Ecto neural progenitor cell (in vitro differentiated cells): ENCODE measurements around the gene SEMA4D.

Experiments
- DNase-seq: peaks from one replicate; pipeline ENCODE4 v3.0.0-alpha.2; 2018; ENCODE audit warnings: low spot score

The SEMA4D gene, protein sequence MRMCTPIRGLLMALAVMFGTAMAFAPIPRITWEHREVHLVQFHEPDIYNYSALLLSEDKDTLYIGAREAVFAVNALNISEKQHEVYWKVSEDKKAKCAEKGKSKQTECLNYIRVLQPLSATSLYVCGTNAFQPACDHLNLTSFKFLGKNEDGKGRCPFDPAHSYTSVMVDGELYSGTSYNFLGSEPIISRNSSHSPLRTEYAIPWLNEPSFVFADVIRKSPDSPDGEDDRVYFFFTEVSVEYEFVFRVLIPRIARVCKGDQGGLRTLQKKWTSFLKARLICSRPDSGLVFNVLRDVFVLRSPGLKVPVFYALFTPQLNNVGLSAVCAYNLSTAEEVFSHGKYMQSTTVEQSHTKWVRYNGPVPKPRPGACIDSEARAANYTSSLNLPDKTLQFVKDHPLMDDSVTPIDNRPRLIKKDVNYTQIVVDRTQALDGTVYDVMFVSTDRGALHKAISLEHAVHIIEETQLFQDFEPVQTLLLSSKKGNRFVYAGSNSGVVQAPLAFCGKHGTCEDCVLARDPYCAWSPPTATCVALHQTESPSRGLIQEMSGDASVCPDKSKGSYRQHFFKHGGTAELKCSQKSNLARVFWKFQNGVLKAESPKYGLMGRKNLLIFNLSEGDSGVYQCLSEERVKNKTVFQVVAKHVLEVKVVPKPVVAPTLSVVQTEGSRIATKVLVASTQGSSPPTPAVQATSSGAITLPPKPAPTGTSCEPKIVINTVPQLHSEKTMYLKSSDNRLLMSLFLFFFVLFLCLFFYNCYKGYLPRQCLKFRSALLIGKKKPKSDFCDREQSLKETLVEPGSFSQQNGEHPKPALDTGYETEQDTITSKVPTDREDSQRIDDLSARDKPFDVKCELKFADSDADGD

DNA sequence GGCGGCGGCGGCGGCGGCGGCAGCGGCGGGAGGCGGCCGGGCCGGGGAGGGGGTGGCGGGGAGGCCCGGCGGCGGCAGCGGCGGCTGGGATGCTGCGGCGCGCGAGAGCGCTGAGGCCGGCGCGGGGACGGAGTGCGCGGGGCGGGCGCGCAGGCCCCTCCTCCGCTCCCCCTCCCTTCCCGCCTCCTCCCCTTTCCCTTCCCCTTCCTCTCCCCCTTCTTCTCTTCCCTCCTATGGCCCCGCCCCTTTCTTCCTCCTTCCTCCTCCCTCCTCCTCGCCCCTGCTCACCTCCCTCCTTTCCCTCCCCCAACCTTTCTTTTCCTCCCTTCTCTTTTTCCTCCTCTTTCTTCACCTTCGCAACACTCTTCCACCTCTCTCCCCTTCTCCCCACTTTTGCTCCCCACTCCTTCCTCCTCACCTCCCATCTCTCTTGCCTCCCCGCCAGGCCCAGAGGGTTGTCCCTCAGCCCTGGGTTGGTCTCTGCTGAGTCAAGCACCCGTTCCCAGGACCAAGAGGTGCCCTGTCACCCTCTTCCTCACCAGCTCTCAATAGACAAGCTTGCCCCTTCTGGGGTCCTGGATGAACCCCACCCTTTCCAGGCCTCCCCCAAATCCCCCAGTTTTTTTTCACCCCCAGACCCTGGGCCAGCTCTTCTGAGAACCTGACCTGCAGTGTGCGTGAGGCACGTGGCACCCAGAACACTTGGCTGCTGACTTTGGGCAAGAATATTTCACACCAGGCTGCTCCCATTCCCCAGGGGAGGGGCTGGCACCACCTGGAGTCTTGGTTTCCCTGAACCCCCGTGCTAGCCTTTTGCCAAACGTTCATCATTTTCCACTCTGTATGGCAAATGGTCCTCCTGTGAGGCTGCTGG is at the start of gene SEMA4D:
Gene SEMA4D, minus strand, starts transcription at position 136 of the 874 bp plus-strand sequence. CDS start 92,657 bp downstream, outside the sequence.
- DNase-seq, result peak; percentile 76

DNA sequence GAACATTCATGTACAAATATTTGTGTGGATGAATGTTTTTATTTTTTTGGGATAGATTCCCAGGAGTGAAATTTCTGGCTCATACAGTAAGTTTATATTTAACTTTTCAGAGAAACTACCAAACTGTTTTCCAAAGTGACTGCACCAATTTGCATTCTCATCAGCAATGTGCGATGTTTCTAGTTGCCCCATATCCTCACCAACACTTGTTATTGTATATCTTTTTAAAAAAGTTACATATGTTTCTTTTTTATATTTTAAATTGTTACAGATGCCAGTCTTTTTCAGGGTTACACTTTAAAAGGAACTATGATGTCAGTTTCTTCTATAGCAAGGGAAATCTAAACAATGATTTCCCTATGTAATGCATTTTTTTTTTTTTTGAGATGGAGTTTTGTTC is 49.1 kb upstream of the SEMA4D start:
- no peak for DNase-seq

DNA sequence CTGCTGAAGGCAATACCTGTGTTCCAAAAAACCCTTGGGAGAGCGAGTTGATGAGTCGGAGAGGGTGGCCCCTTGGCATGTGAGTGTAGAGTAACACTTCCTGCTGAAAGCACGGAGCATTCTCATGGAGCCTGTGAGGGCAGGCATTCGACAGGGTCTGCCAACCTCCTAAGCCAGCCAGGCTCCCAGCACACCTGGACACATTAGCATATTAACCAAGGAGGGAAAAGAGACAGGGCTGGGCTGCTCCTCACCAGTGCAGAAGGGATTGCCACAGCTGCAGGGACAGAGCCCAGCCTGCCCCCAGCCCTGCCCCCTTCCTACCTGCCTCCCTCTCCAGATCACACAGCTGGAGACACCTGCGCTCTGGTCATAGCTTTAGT is 46.4 kb upstream of the SEMA4D start:
- no peak for DNase-seq

DNA sequence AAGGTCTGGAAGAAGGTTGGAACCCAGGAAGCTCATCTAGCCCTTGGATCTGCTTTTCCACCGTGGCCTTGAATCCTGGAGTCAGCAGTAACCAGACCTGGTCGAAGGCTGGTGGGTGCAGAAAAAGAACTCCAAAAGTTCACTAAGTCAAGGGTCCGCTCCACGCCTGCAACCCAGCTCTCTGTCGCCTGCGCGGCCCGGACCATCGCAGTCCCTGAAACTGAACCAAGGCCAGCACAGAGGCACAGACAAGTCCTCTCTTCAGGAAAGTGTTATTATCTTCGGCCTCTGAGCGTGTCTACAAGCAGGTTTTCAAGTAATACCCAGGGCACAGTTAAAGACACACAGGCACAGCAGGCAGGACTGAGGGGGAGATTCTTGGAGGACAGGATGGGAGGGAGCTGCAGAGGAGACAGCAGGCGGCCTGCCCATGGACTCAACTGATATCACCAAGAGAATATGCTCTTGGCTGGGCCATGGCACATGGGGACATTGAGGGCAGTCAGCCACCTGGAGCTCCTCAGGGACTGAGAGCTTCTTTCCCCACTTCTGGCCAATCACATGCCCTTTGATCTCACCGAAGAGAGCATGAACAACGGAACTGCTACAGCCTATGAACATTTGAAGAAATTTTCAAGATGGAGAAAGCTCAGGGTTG is 45.8 kb upstream of the SEMA4D start:
- no peak for DNase-seq

DNA sequence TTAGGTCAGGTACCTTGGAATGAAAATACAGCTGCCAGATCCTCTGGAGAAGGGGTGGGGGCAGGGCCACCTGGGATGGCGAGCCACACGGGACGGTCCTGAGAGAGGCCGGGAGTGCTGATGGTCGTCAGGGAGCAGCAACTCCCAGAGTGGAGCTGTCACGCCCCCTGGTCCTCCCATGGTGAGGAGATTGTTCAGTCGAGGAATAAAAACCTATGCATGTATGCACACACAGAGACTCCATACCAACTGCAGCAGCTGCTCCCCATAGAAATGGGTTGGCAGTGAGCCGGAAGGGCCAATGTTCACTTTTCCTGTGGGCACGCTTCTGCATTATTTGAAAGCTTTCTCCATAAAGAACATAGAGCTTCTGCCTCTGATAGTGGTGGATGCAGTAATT is 45.2 kb upstream of the SEMA4D start:
- DNase-seq, result no peak

DNA sequence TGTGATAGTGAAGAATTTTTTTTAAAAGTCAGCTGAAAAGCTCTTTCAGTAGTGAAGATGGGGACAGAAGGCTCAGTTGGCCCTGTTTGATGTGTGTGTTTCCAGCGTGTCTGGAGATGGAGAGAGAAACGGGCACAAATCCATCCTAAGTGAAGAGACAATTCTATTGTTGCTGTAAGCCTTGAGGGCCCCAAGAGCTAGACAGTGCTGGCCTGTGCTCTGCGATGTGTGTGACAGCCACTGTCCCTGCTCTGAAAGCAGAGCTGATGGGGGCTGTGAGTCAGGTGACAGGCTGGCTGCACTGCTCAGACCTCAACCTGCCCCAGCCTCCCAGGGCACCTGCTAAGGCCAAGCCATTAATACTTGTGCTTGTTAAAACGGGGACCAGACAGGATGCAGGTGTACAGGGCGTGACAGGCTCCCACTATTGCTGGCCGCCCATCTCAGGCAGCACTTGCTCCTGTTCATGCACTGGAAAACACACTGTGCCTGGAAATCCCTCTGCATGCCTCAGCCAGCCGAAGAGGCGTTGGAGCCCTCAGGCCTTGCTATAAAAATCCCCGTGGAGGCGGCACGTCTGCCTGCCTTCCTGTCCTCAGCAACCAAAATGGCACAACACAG is 44.6 kb upstream of the SEMA4D start:
- no peak for DNase-seq

DNA sequence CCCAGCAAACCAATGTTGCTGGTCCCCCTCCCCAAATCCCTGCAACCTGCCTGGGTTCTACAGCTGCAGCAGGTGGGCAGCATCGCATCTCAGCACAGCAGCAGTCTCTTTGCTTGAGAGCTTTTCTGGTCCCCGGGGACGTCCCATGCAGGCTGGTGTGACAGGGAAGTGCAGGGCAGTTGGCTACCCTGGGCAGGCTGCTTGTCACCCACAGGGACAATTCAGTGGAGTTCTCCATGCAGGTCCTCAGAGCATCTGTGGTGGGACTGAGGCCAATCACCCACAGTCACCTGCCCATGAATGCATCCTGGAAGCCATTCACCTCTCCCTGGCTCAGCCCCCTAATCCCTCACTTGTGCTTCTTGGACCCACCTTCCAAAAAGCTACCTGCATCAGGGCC is 43.9 kb upstream of the SEMA4D start:
- DNase-seq, result no peak

DNA sequence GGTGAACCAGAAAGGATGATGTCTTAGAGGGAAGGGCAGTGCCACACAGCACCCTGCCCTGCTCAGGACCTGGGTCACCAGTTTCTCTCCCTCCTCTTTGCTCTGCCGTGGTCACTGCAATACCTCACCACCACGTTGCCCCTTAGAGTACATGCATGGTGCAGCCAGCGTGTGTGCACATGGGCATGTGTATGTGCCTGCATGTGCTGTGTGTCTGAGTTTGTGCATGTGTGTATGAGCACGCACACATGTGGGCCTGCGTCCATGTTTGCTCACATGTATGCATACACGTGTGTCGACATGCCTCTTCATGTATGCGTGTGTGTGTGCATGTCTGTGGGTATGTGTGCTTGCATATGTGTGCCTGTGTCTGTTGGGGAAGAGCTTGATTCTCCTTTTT is 41.5 kb upstream of the SEMA4D start:
- DNase-seq, result no peak

DNA sequence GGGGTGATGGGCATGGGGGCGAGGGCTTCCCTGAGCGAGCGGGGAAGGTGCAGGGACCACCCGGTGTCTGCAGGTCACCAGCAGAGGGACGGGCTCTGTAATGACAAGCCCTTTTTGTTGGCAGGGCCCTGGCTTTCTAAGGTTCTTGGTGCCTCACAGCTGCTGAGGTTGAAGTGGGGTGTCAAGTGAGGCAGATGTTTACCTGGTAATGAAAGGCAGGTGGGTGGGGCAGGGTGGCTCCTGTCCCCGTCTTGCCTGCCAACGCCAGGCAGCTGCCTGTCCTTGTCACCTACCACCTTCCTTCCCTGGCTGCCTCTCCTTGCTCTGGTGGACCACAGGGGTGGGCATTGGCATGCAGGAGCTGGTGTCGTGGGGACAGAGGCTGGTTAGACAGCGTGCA is 41.0 kb upstream of the SEMA4D start:
- no peak for DNase-seq

DNA sequence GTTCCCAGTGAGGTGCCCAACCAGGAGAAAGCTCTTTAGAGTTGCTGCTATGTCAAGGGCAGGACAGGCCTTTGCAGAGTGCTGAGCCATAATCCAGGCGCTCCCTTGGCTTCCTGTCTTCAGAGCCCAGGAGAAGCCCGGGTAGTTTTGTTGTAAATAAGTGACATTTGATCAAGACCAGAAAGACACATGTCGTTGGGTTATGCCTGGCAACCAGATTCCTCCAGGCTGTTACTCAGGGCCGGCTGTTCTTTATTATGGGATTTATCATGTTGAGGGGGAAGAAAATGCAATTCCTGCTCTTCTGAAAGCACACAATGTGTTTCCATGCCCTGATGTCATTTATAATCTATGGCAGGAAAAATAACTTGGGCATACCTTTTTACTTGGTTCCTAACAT is 39.3 kb upstream of the SEMA4D start:
- DNase-seq, result no peak

DNA sequence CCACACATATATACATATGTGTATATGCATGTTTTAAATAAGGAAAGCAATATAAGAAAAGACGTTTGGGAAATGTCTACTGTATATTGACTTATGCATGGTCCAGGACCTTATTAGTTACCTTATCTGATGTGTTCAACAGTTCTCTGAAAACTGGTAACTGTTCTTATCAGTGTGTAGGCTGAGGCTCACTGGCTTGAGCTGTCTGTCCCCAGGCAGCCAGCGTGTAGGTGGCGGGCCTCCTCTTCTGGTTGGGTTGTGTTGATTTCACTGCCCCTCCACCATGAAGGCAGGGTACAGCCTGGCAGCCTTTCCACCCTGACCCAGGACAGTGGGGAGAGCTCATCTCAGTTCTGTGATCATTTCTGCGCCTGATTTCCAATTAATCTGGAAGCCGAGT is 38.7 kb upstream of the SEMA4D start:
- no peak for DNase-seq

DNA sequence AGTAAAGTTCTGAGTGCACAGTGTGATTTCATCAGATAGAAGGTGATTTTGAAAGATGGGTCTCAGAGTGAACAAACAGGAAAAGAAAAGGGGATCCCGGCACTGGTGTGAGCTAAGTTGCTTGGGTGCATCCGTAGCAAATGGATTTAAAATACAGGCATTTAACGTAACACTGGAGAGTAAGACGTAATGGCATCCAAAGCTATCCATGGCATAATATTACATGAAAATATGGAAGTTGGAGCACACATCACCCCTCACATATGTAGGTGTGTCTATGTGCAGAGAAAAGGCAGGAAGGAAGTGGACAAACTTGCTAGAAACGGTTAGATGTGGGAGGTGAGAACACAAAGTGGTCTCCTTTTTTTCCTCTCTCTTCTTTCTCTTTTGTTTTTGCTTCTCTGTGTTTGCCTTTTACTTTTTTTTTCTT is 38.2 kb upstream of the SEMA4D start:
- no peak for DNase-seq

DNA sequence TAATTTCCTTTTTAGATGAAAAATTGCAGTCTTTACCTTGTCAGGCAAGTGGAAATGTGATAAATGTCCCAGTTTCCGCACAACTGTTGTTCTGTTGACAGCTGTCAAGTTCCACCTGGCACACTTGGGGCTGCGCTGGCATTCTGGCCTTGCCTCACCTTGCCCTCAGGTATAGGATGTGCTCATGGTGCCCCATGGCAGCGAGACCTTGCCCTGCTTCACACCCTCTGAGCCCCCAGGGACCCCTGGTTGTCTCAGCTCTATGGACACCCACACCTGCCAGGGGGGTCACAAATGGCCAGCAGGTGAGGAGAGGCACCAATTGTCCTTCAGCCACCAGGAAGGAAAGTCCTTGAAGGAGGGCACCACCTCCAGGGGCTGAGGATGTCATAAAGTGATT is 37.5 kb upstream of the SEMA4D start:
- no peak for DNase-seq

DNA sequence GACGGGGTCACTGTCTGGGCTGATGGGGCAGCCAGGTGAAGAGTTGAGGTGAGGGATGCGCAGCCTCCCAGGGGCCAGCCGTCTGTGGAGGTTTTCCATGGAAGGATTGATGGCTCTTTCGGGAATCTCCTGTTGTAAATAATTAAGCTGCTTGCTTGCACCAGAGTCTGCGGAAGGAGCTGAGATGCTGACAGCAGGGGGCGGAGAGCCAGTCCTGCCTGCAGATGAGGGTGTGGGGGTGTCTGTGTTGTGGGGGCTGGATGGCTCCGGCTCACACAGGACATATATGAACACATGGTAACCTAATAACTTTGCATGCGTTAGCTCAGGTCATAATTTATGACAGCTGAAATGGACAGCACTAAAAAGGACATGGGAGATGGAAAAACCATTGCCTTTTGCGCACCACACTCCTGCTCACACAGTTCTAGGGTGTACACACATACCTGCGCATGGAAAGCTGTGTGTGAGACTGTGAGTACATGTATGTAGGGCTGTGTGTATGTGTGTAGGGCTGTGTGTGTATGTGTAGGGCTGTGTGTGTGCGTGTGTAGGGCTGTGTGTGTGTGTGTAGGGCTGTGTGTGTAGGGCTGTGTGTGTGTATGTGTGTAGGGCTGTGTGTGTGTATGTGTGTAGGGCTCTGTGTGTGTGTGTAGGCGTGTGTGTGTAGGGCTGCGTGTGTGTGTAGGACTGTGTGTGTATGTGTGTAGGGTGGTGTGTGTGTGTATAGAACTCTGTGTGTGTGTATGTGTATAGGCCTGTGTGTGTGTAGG is 36.8 kb upstream of the SEMA4D start:
- no peak for DNase-seq

DNA sequence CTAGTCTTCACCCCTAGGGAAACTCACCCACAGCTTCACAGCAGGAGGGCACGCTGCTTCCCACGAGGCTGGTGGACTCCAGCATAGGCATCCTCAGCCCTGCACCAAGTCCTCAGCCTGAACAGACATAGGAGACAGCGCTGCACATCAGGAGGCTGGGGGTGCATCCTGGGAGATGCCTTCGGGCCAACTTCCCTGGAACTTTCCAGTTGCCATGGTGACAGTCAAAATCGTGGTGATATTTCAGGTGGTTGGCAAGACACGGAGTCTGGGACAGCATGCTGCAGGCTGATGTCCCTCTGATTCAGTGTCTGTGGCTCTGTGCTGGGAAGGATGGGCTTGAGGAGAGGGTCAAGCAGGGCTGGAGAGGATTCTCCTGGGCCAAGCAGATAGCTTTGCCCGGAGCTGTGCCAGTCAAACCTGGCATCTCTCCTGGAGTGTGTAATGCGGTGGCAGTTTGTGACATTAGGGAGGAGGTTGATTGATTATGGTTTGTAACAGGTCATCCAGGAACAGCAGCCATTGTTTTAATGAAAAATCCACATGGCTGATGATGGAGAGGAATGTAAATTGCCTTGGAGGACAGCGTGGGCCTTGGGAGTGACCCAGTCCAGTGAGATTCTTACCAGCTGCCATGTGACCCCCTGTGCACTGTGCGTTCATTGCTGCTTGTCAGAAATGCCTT is 35.6 kb upstream of the SEMA4D start:
- DNase-seq, result no peak

DNA sequence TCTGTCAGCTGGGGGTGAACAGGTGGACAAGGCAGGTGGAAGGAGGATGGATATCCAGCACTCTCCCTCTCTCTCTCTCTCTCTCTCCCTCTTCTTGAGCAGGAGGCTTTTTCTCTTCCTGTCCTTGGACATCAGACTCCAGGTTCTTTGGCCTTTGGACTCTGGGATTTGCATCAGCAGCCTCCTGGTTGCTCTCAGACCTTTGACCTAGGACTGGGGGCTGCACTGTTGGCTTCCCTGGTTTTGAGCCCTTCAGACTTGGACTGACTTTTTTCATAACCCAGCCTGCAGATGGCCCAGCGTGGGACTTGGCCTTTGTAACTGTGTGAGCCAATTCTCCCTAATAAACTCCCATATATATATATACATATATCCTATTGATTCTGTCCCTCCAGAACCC is 35.0 kb upstream of the SEMA4D start:
- no peak for DNase-seq

DNA sequence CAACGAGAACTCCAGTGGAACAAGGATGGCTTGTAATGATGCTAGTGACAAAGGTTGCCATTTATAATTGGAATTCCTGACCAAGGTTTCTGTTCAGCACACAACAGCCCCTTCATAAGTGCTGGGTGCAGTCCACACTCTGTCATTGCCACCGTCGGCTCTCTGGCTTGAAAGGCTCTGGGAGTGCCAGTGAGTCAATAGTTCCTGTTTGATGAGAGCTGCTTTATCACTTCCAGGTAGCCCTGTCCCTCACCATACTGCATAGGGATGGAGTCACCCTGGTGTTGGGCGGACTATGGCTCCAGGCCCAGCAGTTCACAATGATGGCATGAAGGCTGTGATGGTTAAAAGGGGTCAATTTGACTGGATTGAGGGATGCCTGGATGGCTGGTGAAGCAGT is 34.6 kb upstream of the SEMA4D start:
- DNase-seq, result no peak

DNA sequence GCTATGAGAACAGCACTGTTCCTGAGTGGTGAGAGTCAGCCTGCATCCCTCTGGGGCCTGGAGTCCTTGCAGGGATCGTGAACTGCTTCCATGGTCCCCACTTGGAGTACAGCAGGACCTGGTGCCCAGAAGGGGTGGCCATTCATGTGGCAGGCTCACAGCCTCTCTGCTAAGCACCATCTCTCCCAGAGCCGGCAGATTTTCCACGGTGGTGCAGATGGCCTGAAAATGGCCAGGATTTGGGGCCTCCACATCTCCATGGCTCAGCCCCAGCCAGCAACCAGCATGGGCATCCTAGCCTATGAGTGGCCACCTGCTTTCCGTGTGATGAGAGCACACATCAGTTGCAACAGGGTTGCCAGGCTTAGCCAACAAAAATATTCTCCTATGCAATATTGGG is 33.9 kb upstream of the SEMA4D start:
- DNase-seq, result no peak

DNA sequence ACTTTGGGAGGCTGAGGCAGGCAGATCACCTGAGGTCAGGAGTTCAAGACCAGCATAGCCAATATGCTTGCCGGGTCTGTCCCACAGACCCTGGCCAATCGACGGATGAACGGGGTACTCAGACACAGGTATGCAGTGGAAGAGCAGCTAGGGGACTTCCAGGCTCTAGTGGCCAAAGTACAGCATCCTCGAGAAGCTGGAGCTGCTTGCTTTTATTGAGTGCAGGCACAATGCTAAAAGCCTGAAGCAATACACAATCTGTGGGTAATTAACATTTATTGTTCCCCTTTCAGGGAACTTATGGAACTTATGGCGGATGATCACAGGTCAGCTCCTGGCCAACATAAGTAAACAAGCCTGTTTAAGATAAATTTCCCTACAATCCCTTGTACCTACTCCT is 32.8 kb upstream of the SEMA4D start:
- no peak for DNase-seq
